Measurements from ENCODE around the gene KRTAP15-1. TPM values are rescaled to one million over a fixed set of nuclear protein-coding genes. Genes with fewer than 3 reads are reported as not detected.

KRTAP15-1 gene
- total RNA-seq, 1 experiment from 2014 or later: not detected

DNA sequence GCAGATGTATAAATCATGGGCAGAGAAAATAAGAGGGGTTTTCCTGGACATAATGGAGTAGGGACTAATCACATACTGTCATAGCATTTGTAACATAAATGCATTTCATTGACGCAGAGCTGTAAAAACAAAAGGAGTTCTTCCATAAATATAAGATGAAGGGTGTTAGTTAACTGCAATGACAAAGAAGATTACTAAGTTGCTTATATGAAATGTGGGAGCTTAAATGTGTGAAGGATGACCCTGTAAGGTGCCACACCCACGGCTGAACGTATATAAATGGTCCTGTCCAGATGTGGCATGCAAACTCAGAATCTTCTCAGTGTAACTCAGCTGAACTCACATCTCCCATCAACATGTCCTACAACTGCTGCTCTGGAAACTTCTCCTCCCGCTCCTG lies 44.3 kb upstream of the KRTAP15-1 start, which contains the start of gene KRTAP13-1:
TSS of gene KRTAP13-1 (plus strand) at position 301 of the 400 bp plus-strand sequence. CDS start at position 357, 56 bp downstream.
- ChIA-PET CTCF (no interaction called here), POLR2A (ENCODE audit: unreplicated experiment) (no interaction called here)
- no peak within 1 kb of the TSS for H3K27ac ChIP-seq (ENCODE audit: low read length)
- H4K20me1 ChIP-seq (ENCODE audit: low read length): no peaks in the 10 kb centered on the region
- H3K4me3 ChIP-seq (ENCODE audit: low read length): no peak within 1 kb of the TSS
- DNase-seq (no peak), ATAC-seq (no peak)
- H2AFZ ChIP-seq (ENCODE audit: low read length): no peak within 1 kb of the TSS
- H3K9ac ChIP-seq (ENCODE audit: low read length): no peak within 1 kb of the TSS
- H3K9me2 ChIP-seq (replicated peaks; ENCODE audit: low read length): no peaks in the 10 kb centered on the region
- H3K4me1 ChIP-seq (ENCODE audit: insufficient read depth, low read length): no peaks in the 10 kb centered on the region
- no peaks in the 10 kb centered on the region for H3F3A ChIP-seq (ENCODE audit: low read length, unreplicated experiment)
- H3K36me3 ChIP-seq (ENCODE audit: low read depth, low read length): no peaks in the 10 kb centered on the region
- no peaks in the 10 kb centered on the region for H3K9me3 ChIP-seq (ENCODE audit: low read length)
- H3K4me2 ChIP-seq (ENCODE audit: low read length): no peak within 1 kb of the TSS
- TF ChIP-seq, protein P1, sequence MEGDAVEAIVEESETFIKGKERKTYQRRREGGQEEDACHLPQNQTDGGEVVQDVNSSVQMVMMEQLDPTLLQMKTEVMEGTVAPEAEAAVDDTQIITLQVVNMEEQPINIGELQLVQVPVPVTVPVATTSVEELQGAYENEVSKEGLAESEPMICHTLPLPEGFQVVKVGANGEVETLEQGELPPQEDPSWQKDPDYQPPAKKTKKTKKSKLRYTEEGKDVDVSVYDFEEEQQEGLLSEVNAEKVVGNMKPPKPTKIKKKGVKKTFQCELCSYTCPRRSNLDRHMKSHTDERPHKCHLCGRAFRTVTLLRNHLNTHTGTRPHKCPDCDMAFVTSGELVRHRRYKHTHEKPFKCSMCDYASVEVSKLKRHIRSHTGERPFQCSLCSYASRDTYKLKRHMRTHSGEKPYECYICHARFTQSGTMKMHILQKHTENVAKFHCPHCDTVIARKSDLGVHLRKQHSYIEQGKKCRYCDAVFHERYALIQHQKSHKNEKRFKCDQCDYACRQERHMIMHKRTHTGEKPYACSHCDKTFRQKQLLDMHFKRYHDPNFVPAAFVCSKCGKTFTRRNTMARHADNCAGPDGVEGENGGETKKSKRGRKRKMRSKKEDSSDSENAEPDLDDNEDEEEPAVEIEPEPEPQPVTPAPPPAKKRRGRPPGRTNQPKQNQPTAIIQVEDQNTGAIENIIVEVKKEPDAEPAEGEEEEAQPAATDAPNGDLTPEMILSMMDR (conservative IDR thresholded peaks at IDR 0.05; ENCODE audit: low read depth, low read length): no peak
- TF ChIP-seq EZH2 (IDR thresholded peaks at IDR 0.05; ENCODE audit: low read length, unreplicated experiment) (no peak), EZH2phosphoT487 (IDR thresholded peaks at IDR 0.05; ENCODE audit: borderline replicate concordance, low read length) (no peak)
- intact Hi-C loops (cut with micrococcal nuclease): no loop called here
- no TSS peak for BruUV-seq (replicated peaks)
- no peaks in the 10 kb centered on the region for H3K79me2 ChIP-seq (ENCODE audit: low read length)
- peaks cover 49% of the 10 kb centered on the region for H3K27me3 ChIP-seq (ENCODE audit: low read length)

DNA sequence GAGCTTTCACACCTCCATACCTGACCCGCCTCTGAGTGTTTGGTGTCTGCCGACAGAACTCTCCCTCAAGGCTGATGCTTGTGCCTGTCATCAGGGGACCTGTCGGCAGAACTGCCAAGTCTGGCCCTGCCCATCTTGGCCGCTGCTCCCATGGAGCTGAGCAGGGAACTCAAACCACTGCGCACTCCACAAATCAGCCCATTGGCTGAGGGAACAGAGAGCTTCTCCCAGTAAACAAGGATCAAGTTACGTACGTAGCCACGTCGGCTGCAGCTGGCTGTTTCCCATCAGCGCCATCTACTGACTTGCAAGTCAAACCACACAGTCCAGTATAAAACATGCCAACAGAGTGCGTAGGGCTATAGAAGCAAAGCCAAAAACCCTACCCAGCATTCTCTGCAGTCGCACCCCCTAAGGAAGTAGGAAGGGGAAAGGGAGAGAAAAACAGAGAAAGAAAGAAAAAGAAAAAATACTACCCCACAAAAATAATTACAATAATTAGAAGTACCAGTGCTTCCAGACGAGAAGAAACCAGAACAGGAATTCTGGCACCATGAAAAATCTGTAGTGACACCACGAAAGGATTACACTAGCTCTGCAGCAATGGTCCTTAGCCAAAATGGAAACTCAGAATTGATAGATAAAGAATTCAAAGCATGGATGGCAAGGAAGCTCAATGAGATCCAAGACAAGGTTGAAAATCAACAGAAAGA lies 31.1 kb upstream of the KRTAP15-1 start:
- TF ChIP-seq, protein P1 (conservative IDR thresholded peaks at IDR 0.05; ENCODE audit: low read depth, low read length): peak; percentile 83
- TF ChIP-seq EZH2 (IDR thresholded peaks at IDR 0.05; ENCODE audit: low read length, unreplicated experiment): no peak
- Histone ChIP-seq H3K79me2 (ENCODE audit: low read length) (no peaks in the 10 kb centered on the region), H3K4me1 (ENCODE audit: insufficient read depth, low read length) (no peaks in the 10 kb centered on the region), H3K9me3 (ENCODE audit: low read length) (no peaks in the 10 kb centered on the region), H3K9ac (ENCODE audit: low read length) (no peak overlapping the region), H3K27me3 (ENCODE audit: low read length) (peaks cover 19% of the 10 kb centered on the region; the same call in 1 of the 2 replicates), H3F3A (ENCODE audit: low read length, unreplicated experiment) (no peaks in the 10 kb centered on the region), H3K27ac (ENCODE audit: low read length) (no peak overlapping the region), H3K9me2 (replicated peaks; ENCODE audit: low read length) (no peaks in the 10 kb centered on the region), H3K4me3 (ENCODE audit: low read length) (0 out of 2 replicates have a peak overlapping the region, but pooled peaks have one; percentile 3), H3K4me2 (ENCODE audit: low read length) (peak overlapping the region; percentile 55), H3K36me3 (ENCODE audit: low read depth, low read length) (no peaks in the 10 kb centered on the region), H4K20me1 (ENCODE audit: low read length) (no peaks in the 10 kb centered on the region), H2AFZ (ENCODE audit: low read length) (peak overlapping the region; percentile 52)
- POLR2A ChIA-PET (ENCODE audit: unreplicated experiment): no interaction called here
- BruUV-seq (replicated peaks): no TSS peak
- intact Hi-C loops (cut with micrococcal nuclease): loop anchor here (1.0 to 2.0 kb wide), 2 partner anchors 68 to 364 kb away; no protein-coding TSS in a partner anchor
- CTCF ChIA-PET: interaction anchor here (0.5 to 1.0 kb wide), 3 partner anchors 25 to 880 kb away, joined by 3 read pairs; no protein-coding TSS in a partner anchor
- DNase-seq: peak; percentile 93
- peak; percentile 100 for ATAC-seq

- no peaks in the 10 kb centered on the region for H3K4me1 ChIP-seq (ENCODE audit: insufficient read depth, low read length)
- H3K9ac ChIP-seq (ENCODE audit: low read length): no peak overlapping the region
- H3K9me3 ChIP-seq (ENCODE audit: low read length): 0 out of 2 replicates have a peak, but pooled peaks cover 8% of the 10 kb centered on the region
- no peak overlapping the region for H3K4me2 ChIP-seq (ENCODE audit: low read length)
- ATAC-seq (no peak), DNase-seq (no peak)
- POLR2A ChIA-PET (ENCODE audit: unreplicated experiment): no interaction called here
- H3K9me2 ChIP-seq (replicated peaks; ENCODE audit: low read length): no peaks in the 10 kb centered on the region
- H3K36me3 ChIP-seq (ENCODE audit: low read depth, low read length): no peaks in the 10 kb centered on the region
- BruUV-seq (replicated peaks): no TSS peak
- no peaks in the 10 kb centered on the region for H4K20me1 ChIP-seq (ENCODE audit: low read length)
- CTCF ChIA-PET: no interaction called here
- H3K27me3 ChIP-seq (ENCODE audit: low read length): peaks cover 16% of the 10 kb centered on the region; the same call in 1 of the 2 replicates
- no peaks in the 10 kb centered on the region for H3F3A ChIP-seq (ENCODE audit: low read length, unreplicated experiment)
- H3K27ac ChIP-seq (ENCODE audit: low read length): no peak overlapping the region
- no peak overlapping the region for H3K4me3 ChIP-seq (ENCODE audit: low read length)
- intact Hi-C loops (cut with micrococcal nuclease): no loop called here
- no peak overlapping the region for H2AFZ ChIP-seq (ENCODE audit: low read length)
- no peaks in the 10 kb centered on the region for H3K79me2 ChIP-seq (ENCODE audit: low read length)
- TF ChIP-seq, protein P1 (conservative IDR thresholded peaks at IDR 0.05; ENCODE audit: low read depth, low read length): no peak
- TF ChIP-seq EZH2 (IDR thresholded peaks at IDR 0.05; ENCODE audit: low read length, unreplicated experiment): no peak
- TF ChIP-seq EZH2phosphoT487 (IDR thresholded peaks at IDR 0.05; ENCODE audit: borderline replicate concordance, low read length): no peak
These were observed 24.1 kb upstream of the KRTAP15-1 start for GRCh38 chr21:30415993-30416392.
